ENCODE data around the gene SEC31B. TPM values are rescaled to one million over a fixed set of nuclear protein-coding genes. Genes with fewer than 3 reads are reported as not detected.
A peak's percentile ranks its signal among the peaks of the same experiment; 100 is the strongest.

The SEC31B gene
- total and polyA plus RNA-seq, 2 of the 8 experiments (the other 6 are each of a cell fraction or from before 2014, with no cell fraction given) = 4.1 to 5.3 TPM

GRCh38 chr10:100487529-100487928 lies 32.1 kb downstream of the SEC31B start:
- 83% methylated on average over 6 of the region's 6 CpGs; no CpG with 5 or more reads in 1 of the 2 experiments for WGBS, 2 experiments (ENCODE audit: extremely low coverage in 1 of 2, insufficient coverage in 1 of 2, insufficient read length in 1 of 2, insufficient replicate concordance in 2 of 2, low coverage in 1 of 2, low lambda C conversion rate in 2 of 2, missing lambda C conversion rate in 1 of 2)
- ChIA-PET POLR2A (ENCODE audit: partially characterized antibody) (interaction anchor here (1.4 to 2.5 kb wide), 2 partner anchors 13 to 20 kb away, joined by 5 to 9 read pairs; no protein-coding TSS in a partner anchor), CTCF (ENCODE audit: partially characterized antibody) (interaction anchor here (0.6 to 10.7 kb wide), 13 partner anchors 10 to 391 kb away, joined by 3 to 163 read pairs (median 4); partner anchors contain the start of gene SEC31B)
- H2BK20ac ChIP-seq (ENCODE audit: low read length) = no peak overlapping the region
- 0 out of 2 replicates have a peak, but pooled peaks cover 2% of the 10 kb centered on the region for H3K79me1 ChIP-seq (ENCODE audit: low read depth, low read length)
- H2AK5ac ChIP-seq (ENCODE audit: low read depth, low read length) = no peak overlapping the region
- H2BK15ac ChIP-seq (ENCODE audit: low read length) = 0 out of 2 replicates have a peak overlapping the region, but pooled peaks have one; percentile 49
- H3K4me3 ChIP-seq (ENCODE audit: extremely low read depth in 1 of 4, insufficient read depth in 2 of 4, low read depth in 3 of 4, low read length in 4 of 4) = no peak overlapping the region
- DNase-seq (ENCODE audit: low read depth in 1 of 2, low spot score in 2 of 2) = no peak
- H3K18ac ChIP-seq (ENCODE audit: extremely low read depth, low read length) = no peak overlapping the region; the same call in 1 of the 2 replicates
- peaks cover 67 to 92% (median 82%) of the 10 kb centered on the region in 4 experiments for H3K27me3 ChIP-seq (replicated peaks in 1 of 4; ENCODE audit: control insufficient read depth in 3 of 4, extremely low read depth in 1 of 4, insufficient read depth in 3 of 4, low read length in 3 of 4)
- no peak overlapping the region for H4K91ac ChIP-seq (replicated peaks; ENCODE audit: insufficient read length, low read length)
- H2BK120ac ChIP-seq (replicated peaks; ENCODE audit: low read depth, low read length) = no peak overlapping the region
- FAIRE-seq = no peak
- H3K14ac ChIP-seq (ENCODE audit: insufficient read length) = no peak overlapping the region
- no peak overlapping the region for H3K56ac ChIP-seq (replicated peaks; ENCODE audit: insufficient read length, low read depth, low read length)
- peaks cover 12 to 19% (median 16%) of the 10 kb centered on the region in 4 experiments; a peak in 6 of 7 replicates for H3K4me1 ChIP-seq (replicated peaks in 1 of 4; ENCODE audit: control insufficient read depth in 3 of 4, insufficient read depth in 4 of 4, low read length in 3 of 4)
- no peaks in the 10 kb centered on the region for H3K9me3 ChIP-seq (ENCODE audit: insufficient read depth in 2 of 2, low read depth in 1 of 2, low read length in 1 of 2)
- H3K4me2 ChIP-seq (ENCODE audit: insufficient read depth in 1 of 2, low read depth in 2 of 2, low read length in 2 of 2) = no peak overlapping the region
- no peaks in the 10 kb centered on the region for H3K79me2 ChIP-seq (ENCODE audit: control insufficient read depth in 1 of 2, insufficient read depth in 2 of 2, low read length in 2 of 2)
- H2BK5ac ChIP-seq (ENCODE audit: low read depth, low read length) = no peak overlapping the region
- 0 out of 2 replicates have a peak overlapping the region, but pooled peaks have one; percentile 65 for H2BK12ac ChIP-seq (ENCODE audit: low read depth, low read length)
- no peak overlapping the region for H4K8ac ChIP-seq (ENCODE audit: extremely low read depth, insufficient read depth, low read length)
- H3K9ac ChIP-seq (replicated peaks in 1 of 4; ENCODE audit: extremely low read depth in 1 of 4, low read depth in 3 of 4, low read length in 3 of 4) = no peak overlapping the region
- H3K36me3 ChIP-seq (ENCODE audit: control insufficient read depth in 2 of 4, insufficient read depth in 4 of 4, low read length in 3 of 4) = peaks cover 0 to 10% (median 3%) of the 10 kb centered on the region in 4 experiments; a peak in 4 of 8 replicates
- H3K4ac ChIP-seq (replicated peaks; ENCODE audit: insufficient read length, low read depth, low read length) = no peak overlapping the region
- no peak overlapping the region for H3K27ac ChIP-seq (ENCODE audit: low read depth, low read length)
- 0 out of 2 replicates have a peak, but pooled peaks cover 2% of the 10 kb centered on the region for H3K23me2 ChIP-seq (ENCODE audit: low read depth, low read length)
- no peak overlapping the region for H2AFZ ChIP-seq (ENCODE audit: low read length)
- no peak overlapping the region for H4K5ac ChIP-seq (ENCODE audit: insufficient read length, low read depth, low read length)
- no peak overlapping the region for H3K23ac ChIP-seq (ENCODE audit: insufficient read length)
- H4K20me1 ChIP-seq (replicated peaks in 1 of 2; ENCODE audit: control insufficient read depth in 1 of 2, insufficient read depth in 2 of 2, low read length in 2 of 2) = peaks cover 21 to 27% of the 10 kb centered on the region in 2 experiments
- TF ChIP-seq RNF2 (IDR thresholded peaks at IDR 0.05; ENCODE audit: borderline replicate concordance, low read depth, low read length, missing control alignments, poor library complexity, severe bottlenecking) (no peak), KDM1A (IDR thresholded peaks at IDR 0.05; ENCODE audit: borderline replicate concordance, low read length) (no peak), PHF8 (conservative IDR thresholded peaks at IDR 0.05; ENCODE audit: low read depth, low read length) (no peak), BCL11A (IDR thresholded peaks at IDR 0.05; ENCODE audit: low read depth in 2 of 2, low read length in 2 of 2) (no peak), ATF2 (IDR thresholded peaks at IDR 0.05; ENCODE audit: low read length) (no peak), CTCF (IDR thresholded peaks at IDR 0.05; ENCODE audit: control extremely low read depth in 1 of 3, insufficient read depth in 1 of 3, low read depth in 1 of 3, low read length in 3 of 3) (no peak), NANOG (IDR thresholded peaks at IDR 0.05; ENCODE audit: insufficient read depth, low read depth, low read length, poor library complexity, severe bottlenecking) (no peak)

Data from H1 (cell line).